ENCODE measurements around the gene IFNA2.
"Not testable (repeated sequence)": the region's sequence is repeated elsewhere in the genome, so short reads cannot be mapped to it uniquely, and the experiment has no call there.

IFNA2 gene

DNA sequence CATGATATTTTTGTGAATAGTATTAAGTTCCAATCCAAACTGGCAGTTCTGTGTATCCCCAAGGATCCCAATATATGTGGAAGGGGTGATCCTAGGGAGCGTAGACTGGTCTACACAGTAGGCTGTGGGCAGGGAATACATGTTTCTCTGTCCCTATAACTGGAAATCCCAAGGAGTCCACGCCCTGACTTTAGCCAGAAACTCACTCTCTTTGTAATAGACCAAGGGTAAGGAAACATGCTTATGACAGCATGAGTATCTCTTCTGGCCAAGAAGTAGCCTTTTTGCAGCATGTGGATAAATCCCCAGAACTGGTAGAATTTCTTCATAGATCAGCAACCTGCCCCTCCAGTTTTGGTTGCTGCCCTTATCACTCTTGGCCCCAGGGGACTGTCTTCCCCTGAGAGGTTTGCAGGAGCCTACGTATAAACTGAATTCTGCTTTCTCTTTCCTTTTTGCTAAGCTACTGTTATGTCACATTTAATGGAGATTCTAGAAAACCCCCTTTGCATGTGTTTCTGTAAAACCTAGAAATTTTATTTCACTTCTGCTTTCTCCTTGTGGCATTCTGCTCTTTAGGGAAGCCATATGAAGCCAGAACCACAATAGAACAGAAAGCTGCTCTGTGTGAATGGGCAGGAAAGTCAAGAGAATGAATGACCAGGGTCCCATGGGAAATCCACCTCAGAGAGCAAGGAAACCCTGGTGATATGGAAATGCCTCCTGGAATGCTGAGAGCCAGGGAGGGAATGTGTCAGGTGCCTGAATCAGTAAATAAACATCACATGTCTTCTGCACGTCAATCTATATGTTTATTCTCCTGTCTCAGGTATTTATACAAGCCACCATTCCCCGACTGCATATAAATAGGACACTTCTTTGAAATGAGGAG, 3.5 kb downstream of the IFNA2 start:
- no peak for DNase-seq

DNA sequence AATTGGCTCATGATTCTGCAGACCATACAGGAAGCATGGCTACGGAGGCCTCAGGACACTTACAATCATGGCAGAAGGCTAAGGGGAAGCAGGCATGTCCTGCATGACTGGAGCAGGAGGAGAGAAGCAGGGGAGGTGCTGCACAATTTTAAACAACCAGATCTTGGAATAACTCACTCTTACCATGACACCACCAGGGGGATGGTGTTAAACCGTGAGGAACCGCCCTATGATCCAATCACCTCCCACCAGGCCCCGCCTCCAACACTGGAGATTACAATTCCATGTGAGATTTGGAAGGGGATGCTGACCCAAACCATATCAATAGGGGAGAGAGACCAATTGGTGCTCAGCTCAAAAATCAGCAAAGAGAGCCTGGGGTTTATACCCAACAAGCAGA, 13.7 kb downstream of the IFNA2 start:
- DNase-seq, result not testable (repeated sequence)

DNA sequence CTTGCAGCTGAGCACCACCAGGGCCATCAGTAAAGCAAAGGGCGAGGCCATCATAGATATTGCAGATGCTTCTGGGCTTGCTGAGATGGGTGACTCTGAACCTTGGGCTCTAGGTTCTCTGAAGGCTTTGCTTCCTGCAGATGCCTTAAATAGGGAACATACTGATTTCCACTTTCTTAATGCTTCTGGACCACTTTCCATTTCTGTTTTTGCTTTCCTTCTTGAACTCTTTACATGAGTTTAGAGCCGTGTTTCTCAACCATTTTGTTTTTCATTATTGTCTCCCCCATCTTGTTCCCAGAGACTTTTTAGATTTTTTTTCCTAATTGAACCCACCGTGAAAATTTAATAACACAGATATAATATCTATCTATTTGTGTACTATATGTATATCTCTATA, 17.2 kb downstream of the IFNA2 start, which contains the start of gene IFNA13:
TSS of gene IFNA13 (minus strand) at position 101 of the 400 bp plus-strand sequence. CDS start at position 54, 47 bp downstream.
- no peak for DNase-seq

DNA sequence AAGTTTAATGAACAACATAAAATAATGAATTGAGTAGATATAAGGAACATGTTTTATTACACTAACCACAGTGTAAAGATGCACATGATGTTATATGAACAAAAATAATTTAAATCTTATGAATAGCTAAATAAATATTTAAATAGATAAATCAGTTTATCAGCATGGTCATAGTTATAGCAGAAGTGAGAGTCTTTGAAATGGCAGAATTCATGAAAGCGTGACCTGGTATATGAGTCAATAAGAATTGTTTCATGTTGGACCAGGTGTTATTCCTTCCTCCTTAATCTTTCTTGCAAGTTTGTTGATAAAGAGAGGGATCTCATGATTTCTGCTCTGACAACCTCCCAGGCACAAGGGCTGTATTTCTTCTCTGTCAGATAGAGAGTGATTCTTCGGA, 18.0 kb downstream of the IFNA2 start:
- not testable (repeated sequence) for DNase-seq

DNA sequence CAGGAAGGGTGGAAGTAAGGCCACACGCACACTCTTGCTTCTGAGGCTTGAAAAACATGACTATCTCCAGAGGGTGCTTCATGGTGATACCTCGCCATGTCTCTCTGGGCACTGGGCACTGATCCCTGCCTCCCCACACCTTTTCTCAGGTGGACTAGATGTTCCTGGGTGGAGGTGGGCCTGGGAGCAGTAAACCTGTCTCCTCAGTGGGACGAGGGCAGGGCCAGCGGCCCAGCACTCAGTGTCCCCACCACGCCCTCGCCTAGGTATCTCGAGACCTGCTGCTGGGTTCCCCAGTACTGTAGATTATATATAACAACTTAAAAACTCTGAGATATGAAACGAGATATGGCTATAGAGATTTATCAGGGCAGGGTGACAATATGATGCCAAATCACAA, 22.9 kb downstream of the IFNA2 start:
- no peak for DNase-seq

DNA sequence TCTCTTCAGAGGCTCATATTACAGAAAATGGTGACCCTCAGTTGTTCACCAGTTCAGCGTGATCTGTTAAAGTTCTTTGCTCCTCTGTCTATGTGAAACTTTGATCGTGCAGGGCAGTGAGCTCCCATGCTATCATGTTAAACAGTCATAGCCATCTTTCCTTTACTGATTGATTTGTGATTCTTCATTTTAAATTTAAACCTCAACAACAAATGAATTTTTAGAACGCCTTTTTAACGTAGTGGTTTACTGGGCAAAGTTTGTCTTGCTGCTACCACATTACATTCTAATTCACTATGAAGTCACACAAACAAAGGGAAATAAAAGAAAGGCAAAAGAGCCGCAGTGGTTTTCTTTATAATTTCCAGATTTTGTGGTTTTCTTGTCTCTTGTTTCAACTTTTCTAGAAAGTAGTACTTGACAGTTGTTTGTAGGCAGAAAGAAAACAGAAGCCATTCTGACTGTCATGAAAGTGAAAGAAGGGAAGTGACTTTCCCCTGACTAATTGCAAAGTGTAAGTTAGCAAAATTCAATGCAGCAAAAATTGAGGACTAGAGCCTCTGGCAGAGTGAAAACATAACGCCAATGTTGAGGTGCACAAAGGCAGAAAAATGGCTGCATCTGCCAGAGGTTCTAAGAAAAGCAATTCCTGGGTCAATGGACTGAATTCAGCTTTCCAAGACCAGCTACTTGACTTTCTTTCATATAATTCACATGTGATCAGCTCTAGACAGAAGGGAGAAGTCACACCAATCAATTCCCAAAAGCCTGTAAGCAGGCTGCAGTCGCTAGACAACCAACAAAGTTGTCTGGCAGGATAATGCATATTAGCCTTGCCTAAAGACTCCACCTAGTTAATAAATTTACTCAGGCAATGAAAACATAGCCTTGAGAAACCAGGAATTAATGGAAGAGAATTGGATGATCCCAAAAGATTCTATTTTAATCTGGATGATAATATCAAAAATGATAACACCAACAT, 27.4 kb downstream of the IFNA2 start:
- no peak for DNase-seq

DNA sequence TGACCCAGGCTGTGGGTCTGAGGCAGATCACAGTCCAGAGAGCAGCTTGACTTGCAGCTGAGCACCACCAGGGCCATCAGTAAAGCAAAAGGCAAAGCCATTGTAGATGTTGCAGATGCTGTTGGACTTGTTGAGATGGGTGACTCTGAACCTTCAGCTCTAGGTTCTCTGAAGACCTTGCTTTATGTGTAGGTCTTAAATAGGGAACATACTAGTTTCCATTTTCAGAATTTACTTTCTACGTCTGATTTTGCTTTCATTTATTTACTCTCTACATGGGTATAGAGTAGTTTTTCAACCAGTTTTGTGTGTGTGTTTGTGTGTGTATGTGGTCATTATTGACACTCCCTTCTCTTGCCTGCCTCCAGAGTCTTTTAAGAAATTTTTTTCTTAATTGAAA, 34.4 kb downstream of the IFNA2 start, which contains the start of gene IFNA6:
TSS of gene IFNA6 (minus strand) at position 101 of the 400 bp plus-strand sequence. CDS start at position 101, 0 bp downstream.
- no peak for DNase-seq

DNA sequence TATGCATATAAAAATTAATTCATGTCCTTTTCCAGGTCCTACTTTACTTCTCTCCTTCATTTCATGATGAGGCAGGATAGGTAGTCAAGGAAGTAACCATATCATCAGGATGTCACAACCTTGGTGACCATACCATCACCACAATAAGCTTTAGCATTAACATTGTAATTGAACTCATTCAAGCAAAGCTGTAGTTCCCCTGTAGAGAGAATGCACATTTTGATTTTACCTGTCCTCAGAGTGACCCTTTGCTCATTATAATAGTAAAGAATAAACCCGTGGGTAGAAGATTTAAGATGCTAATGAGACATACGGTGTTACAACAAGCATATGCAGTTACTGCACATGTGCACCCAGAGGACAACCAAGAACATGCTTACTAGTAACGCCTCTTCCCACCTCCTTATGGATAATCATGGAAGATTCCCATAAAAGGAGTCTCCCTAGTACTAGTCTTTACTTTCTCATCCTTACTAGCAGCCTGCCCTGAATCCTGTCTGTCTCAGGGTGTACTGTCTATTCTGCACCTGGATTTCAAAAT, 36.7 kb downstream of the IFNA2 start:
- DNase-seq, result no peak

DNA sequence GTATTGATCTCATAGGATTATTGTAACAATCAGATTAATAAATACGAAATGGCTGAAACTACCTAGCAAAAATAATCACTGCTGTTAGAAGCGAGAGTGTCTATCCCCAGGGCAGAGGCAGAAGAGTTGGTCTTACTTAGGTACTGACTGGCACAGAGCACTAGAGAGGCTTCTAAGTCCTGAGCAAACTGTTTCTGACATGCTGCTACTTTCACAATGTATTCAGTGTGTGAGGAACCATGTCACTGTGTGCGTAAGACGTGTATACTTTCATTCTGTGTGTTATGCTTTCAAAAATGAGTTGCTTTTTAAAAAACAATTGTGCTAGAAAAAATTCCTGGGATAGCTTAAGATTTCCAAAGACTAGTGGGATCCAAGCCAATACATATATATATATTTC, 44.5 kb downstream of the IFNA2 start:
- DNase-seq, result no peak

DNA sequence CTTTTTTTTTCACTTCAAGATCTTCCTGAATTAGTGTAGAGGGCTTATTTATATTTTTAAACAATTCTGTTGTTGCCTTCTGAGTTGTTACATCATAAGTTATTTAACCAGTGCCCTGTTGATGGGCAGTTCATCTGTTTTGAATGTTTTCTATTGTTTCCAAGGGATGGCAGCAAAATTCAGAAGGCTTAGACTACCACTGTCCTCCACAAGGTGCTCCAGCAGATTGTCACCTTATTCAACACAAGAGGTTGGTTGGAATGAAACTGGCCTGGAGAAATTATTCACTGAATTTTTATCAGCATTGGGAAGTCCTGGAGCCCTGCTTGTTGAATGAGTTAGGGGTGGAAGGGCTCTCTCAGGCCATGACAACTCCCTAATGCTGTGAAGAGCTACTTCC, 48.7 kb downstream of the IFNA2 start:
- no peak for DNase-seq

DNA sequence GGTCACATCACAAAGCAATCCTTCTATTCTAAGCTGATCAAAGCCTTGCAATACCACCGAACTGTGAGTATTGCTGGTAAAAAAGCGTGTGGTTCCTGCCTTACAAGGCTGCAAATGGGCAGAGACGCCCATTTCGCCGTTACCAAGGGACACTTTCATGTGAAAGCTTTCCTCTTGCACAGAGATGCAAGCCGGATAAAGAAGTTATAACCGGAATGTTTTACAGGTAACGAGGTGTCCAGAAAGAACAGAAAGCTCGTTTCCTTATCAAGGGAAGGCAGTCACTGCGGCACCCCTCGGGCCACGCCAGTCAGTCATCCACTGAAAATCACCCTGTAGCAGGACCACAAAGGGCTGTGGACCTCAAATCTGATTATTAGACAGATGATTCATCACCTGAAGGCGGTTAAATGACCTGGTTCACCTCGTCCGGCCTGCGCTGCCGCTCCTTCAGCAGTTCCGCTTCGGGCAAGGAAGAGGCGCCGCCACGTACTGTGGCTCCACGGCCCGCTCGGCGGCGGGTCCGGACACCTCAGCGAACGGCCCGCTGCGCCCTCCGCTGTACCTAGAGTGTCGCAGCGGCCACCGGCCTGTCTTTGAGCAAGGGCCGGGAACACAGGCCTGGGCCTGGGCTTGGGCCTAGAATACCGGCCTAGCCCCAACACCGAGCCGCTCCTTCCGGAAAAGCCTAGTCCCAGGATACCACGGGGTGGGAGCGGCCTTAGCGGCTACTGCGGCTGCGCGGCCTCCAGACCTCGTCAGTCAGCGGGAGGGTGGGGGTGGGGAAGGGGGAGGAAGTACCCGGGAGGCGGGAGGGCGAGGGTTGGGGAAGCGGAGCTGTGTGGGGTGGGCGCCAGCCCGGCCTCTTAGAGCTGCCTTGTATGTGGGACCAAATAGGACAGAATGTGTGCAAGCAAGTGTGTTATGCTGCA, 50.2 kb downstream of the IFNA2 start, which contains the start of gene KLHL9:
TSS of gene KLHL9 (minus strand) at position 704 of the 932 bp plus-strand sequence. CDS start at position 159, 545 bp downstream.
- peak; percentile 97 for DNase-seq

All from eye (tissue), 1 donor.